ENCODE measurements around the gene FEV. TPM values are rescaled to one million over a fixed set of nuclear protein-coding genes. Genes with fewer than 3 reads are reported as not detected.

The FEV gene
- total RNA-seq, 4 donors from 2014 or later, result 2.1 TPM; not detected in 3

DNA sequence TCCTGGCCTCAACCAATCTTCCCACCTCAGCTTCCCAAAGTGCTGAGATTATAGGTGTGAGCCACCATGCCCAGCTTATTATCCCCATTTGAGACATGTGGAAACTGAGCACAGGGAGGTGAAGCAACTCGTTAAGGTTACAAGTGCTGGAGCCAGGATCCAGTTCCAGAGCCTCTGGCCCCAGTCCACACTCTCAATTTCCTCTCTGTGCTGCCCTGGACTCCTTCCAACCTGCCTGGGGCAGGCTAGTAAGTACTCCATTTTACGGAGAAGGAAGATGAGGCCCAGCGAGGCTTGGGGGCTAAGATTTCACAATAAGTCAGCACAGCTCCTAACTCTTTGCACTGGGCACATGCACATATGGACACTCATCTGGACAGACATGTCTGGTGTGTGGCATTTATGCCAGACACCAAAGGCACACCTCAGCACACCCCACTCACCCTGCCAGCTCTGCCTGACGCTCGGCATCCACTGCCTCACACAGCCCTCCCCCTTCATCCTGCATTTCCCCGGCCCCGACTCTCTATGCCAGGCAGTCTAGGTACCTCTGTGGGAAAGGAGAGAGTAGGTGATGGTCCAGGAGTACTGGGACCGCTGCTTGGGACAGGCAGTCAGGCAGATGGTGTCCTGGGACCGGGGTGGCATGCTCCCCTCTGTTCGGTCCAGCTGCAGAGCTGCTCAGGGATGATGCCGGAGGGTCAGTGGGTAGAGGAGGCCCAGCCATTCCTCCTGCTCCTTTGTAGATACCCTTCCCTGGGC lies 35.8 kb upstream of the FEV start:
- Histone ChIP-seq H3K36me3 (no peaks in the 10 kb centered on the region), H3K27ac (no peak overlapping the region), H3K9me3 (no peaks in the 10 kb centered on the region), H3K4me3 (no peak overlapping the region), H3K4me1 (no peaks in the 10 kb centered on the region), H3K27me3 (peaks cover 0 to 78% (median 1%) of the 10 kb centered on the region in 4 donors)
- intact Hi-C loops (cut with DNase I), result no loop called here
- TF ChIP-seq, protein P1, sequence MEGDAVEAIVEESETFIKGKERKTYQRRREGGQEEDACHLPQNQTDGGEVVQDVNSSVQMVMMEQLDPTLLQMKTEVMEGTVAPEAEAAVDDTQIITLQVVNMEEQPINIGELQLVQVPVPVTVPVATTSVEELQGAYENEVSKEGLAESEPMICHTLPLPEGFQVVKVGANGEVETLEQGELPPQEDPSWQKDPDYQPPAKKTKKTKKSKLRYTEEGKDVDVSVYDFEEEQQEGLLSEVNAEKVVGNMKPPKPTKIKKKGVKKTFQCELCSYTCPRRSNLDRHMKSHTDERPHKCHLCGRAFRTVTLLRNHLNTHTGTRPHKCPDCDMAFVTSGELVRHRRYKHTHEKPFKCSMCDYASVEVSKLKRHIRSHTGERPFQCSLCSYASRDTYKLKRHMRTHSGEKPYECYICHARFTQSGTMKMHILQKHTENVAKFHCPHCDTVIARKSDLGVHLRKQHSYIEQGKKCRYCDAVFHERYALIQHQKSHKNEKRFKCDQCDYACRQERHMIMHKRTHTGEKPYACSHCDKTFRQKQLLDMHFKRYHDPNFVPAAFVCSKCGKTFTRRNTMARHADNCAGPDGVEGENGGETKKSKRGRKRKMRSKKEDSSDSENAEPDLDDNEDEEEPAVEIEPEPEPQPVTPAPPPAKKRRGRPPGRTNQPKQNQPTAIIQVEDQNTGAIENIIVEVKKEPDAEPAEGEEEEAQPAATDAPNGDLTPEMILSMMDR (IDR thresholded peaks at IDR 0.05), result no peak
- no peak for TF ChIP-seq POLR2A (IDR thresholded peaks at IDR 0.05)
- no peak for DNase-seq
- 27 to 45% methylated on average over 2 to 5 of the region's 11 CpGs for WGBS, 2 donors

DNA sequence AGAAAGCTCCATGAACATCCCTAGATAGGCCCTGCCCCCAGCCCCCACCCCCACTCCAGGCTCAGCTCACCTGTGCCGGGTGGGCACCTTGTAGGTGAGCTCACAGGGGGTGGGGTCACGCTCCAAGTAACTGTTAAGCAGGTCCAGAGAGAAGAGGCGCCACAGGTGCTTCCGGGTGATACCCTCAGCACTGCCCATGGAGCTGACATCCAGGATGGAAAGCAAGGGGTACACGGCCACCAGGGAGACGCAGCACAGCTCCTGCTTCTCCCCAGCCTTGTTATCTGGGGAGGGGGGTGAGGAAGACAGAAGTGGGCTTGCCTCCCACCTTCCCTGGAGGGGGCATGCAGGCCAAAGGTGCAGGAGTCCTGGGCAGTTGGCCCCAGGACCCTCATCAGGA lies 34.5 kb upstream of the FEV start:
- Histone ChIP-seq H3K27ac (no peak overlapping the region), H3K36me3 (no peaks in the 10 kb centered on the region), H3K4me3 (no peak overlapping the region), H3K9me3 (no peaks in the 10 kb centered on the region), H3K27me3 (peaks cover 0 to 75% (median 0%) of the 10 kb centered on the region in 4 donors), H3K4me1 (no peaks in the 10 kb centered on the region)
- intact Hi-C loops (cut with DNase I), result no loop called here
- DNase-seq, result no peak
- 87% methylated on average over 3 of the region's 6 CpGs; no CpG with 5 or more reads in 1 of the 2 donors for WGBS, 2 donors
- TF ChIP-seq, protein P1 (IDR thresholded peaks at IDR 0.05), result no peak
- TF ChIP-seq POLR2A (IDR thresholded peaks at IDR 0.05), result no peak

DNA sequence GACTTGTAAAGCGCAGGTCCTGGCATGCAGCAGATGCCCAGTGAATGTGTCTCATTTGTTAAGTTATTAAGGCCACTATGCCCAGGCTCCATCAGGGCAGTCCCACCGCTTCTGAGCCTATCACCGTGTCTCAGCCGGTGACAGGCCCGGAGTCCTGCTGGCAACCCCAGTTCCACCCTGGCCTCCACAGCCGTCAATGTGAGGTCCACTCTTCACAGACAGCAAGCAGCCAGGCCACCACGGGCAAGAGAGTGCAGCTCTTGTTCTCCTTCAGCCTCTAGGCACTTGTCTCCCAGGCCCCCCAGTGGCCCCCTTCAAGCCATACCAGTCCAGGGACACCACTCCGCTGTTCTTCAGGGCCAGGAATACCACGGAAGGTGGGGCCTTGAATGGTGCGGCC lies 33.7 kb upstream of the FEV start:
- Histone ChIP-seq H3K27me3 (peaks cover 0 to 75% (median 0%) of the 10 kb centered on the region in 4 donors), H3K4me3 (no peak overlapping the region), H3K4me1 (no peaks in the 10 kb centered on the region), H3K36me3 (no peaks in the 10 kb centered on the region), H3K27ac (no peak overlapping the region), H3K9me3 (no peaks in the 10 kb centered on the region)
- no peak for DNase-seq
- TF ChIP-seq, protein P1 (IDR thresholded peaks at IDR 0.05), result no peak
- TF ChIP-seq POLR2A (IDR thresholded peaks at IDR 0.05), result no peak
- WGBS, 2 donors, result 86 to 97% methylated on average over 5 of the region's 10 CpGs
- intact Hi-C loops (cut with DNase I), result no loop called here

DNA sequence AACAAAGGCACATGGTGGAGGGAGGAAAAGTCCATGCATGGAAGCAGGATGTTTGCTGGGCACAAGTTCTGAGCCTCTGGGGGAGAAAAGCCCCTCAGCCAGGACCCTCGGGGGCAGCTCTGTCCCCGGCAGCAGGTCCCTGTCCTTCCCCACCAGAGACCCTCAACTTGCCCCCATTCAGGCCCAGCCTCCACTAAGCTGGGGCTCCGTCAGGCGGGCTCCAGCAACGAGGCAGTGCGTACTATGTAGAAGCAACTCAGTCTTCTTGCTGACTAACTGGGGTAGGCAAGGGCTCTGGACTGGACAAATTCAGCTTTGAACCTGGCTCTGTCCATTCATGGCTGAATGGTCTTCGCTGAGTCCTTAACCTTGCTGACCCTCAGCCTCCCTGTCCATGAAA lies 33.3 kb upstream of the FEV start:
- WGBS, 2 donors, result 63 to 90% methylated on average over 5 of the region's 7 CpGs
- Histone ChIP-seq H3K9me3 (no peaks in the 10 kb centered on the region), H3K27me3 (peaks cover 0 to 75% (median 0%) of the 10 kb centered on the region in 4 donors), H3K36me3 (no peaks in the 10 kb centered on the region), H3K4me3 (no peak overlapping the region), H3K27ac (no peak overlapping the region), H3K4me1 (no peaks in the 10 kb centered on the region)
- no peak for DNase-seq
- intact Hi-C loops (cut with DNase I), result no loop called here
- TF ChIP-seq, protein P1 (IDR thresholded peaks at IDR 0.05), result no peak
- no peak for TF ChIP-seq POLR2A (IDR thresholded peaks at IDR 0.05)

DNA sequence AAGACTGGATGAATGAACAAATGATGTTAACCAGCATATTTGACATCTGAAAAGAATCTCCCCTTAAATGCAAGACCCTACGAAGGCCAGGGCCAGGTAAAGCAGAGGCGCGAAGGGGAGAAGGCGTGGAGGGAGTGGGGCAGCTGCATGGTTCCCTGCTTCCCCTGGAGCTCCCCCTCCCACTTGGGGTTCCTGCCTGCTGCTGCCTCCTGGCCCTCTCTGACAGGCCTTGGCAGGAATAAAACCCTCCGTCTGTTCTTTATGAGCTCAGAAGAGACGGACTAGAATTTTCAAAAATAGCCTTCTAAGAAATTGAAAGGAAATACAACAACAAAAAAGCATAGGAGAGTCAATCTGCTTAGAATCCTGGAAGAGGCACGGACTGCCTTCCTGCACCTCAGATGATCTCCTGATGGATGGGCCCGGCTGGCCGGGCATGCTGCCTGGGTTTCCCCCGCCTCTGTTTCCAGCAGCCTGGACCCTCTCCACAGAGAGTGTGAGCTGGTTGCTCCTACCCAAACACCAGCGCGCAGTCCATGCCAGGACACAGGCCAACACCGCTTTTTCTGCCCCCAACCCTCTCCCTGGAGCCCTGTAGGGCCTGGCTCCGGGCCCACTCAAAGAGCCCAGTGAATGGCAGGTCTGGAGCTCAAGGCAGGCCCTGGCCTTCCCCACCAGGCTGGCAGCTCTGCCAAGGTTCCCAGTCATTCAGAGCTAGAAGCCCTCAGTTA lies 32.4 kb upstream of the FEV start:
- intact Hi-C loops (cut with DNase I), result no loop called here
- Histone ChIP-seq H3K9me3 (no peaks in the 10 kb centered on the region), H3K4me3 (no peak overlapping the region), H3K4me1 (no peaks in the 10 kb centered on the region), H3K27me3 (peaks cover 0 to 80% (median 0%) of the 10 kb centered on the region in 4 donors), H3K36me3 (no peaks in the 10 kb centered on the region), H3K27ac (no peak overlapping the region)
- no peak for DNase-seq
- WGBS, 2 donors, result 56 to 70% methylated on average over 8 to 11 of the region's 14 CpGs
- TF ChIP-seq, protein P1 (IDR thresholded peaks at IDR 0.05), result no peak
- no peak for TF ChIP-seq POLR2A (IDR thresholded peaks at IDR 0.05)

All from esophagus squamous epithelium (tissue), 5 donors.